Endodermal cell (in vitro differentiated cells): ENCODE data around the gene SDHB. TPM values are rescaled to one million over a fixed set of nuclear protein-coding genes. Genes with fewer than 3 reads are reported as not detected.

Experiments used
- DNase-seq: peaks from one replicate; pipeline ENCODE4 v3.0.0-alpha.2; 2017
- H3K27ac ChIP-seq: 2 replicates; pipeline ENCODE4 v1.5.1; 2013; ENCODE audit warnings: mild to moderate bottlenecking, low read depth, low read length, moderate library complexity
- H3K27me3 ChIP-seq: 2 replicates; pipeline ENCODE4 v1.6.1; 2013; ENCODE audit warnings: mild to moderate bottlenecking, low read length, moderate library complexity; ENCODE audit not compliant: insufficient read depth, control insufficient read depth, poor library complexity, severe bottlenecking
- H3K36me3 ChIP-seq: 2 replicates; pipeline ENCODE4 v1.7.0; 2013; ENCODE audit warnings: mild to moderate bottlenecking, low read length, moderate library complexity; ENCODE audit not compliant: control insufficient read depth, insufficient read depth
- H3K4me1 ChIP-seq: one replicate; pipeline ENCODE4 v1.7.0; 2013; ENCODE audit warnings: low read length; ENCODE audit not compliant: control insufficient read depth, insufficient read depth
- H3K4me3 ChIP-seq: 2 replicates; pipeline ENCODE4 v1.5.1; 2013; ENCODE audit warnings: mild to moderate bottlenecking, low read length, moderate library complexity
- H3K9ac ChIP-seq: 2 replicates; pipeline ENCODE4 v1.6.1; 2013; ENCODE audit warnings: mild to moderate bottlenecking, low read length, moderate library complexity; ENCODE audit not compliant: poor library complexity, severe bottlenecking; ENCODE audit errors: extremely low read depth
- H3K9me3 ChIP-seq: 2 replicates; pipeline ENCODE4 v1.6.1; 2013; ENCODE audit warnings: mild to moderate bottlenecking, low read length, moderate library complexity; ENCODE audit not compliant: control insufficient read depth
- H3K27ac Mint-ChIP-seq: 2 replicates; pipeline ENCODE4 v1.8.0; 2020; ENCODE audit warnings: mixed read lengths
- H3K27me3 Mint-ChIP-seq: 2 replicates; pipeline ENCODE4 v1.8.0; 2021; ENCODE audit warnings: mild to moderate bottlenecking, mixed read lengths; ENCODE audit not compliant: insufficient read depth
- H3K36me3 Mint-ChIP-seq: 2 replicates; pipeline ENCODE4 v1.8.0; 2020; ENCODE audit warnings: low read depth, mixed read lengths
- H3K4me1 Mint-ChIP-seq: 2 replicates; pipeline ENCODE4 v1.8.0; 2020; ENCODE audit warnings: mixed read lengths
- H3K4me3 Mint-ChIP-seq: 2 replicates; pipeline ENCODE4 v1.8.0; 2020; ENCODE audit warnings: mild to moderate bottlenecking, moderate library complexity, mixed read lengths
- H3K9me3 Mint-ChIP-seq: 2 replicates; pipeline ENCODE4 v1.8.0; 2020; ENCODE audit warnings: mild to moderate bottlenecking, mixed read lengths
- CTCF ChIP-seq: fragments of 200-600 bp; sonication (generic); conservative IDR thresholded peaks from 2 replicates; pipeline ENCODE4 v1.5.0; 2021; ENCODE audit warnings: antibody characterized with exemption, mild to moderate bottlenecking
- WGBS, 2 experiments: methylation state at CpG; one replicate each; pipeline versions ENCODE4 v1.1.5 to v1.1.7; 2013; ENCODE audit warnings: missing lambda C conversion rate in 2 of 2, mixed read lengths in 1 of 2; ENCODE audit not compliant: insufficient coverage in 1 of 2, insufficient read length in 1 of 2; 5-methylcytosine and 5-hydroxymethylcytosine counted together
- total RNA-seq, 2 donors: library from RNA; stranded (reverse); fragmentation: NEBNext Ultra II Directional in 1 of 2; extraction: Animal tissue kit (Norgen Biotek cat#: 25700) in 1 of 2; gene quantifications; 2 replicates in 1 of 2; 3 replicates in 1 of 2; pipeline ENCODE4 v1.2.1, GENCODE V29; 2021

Gene SDHB
- total RNA-seq, 2 donors from 2014 or later, result 68.5 to 75.2 TPM

- no peak for DNase-seq
- Mint-ChIP-seq H3K27ac (no peak overlapping the region), H3K4me1 (no peaks in the 10 kb centered on the region), H3K27me3 (no peaks in the 10 kb centered on the region), H3K9me3 (no peaks in the 10 kb centered on the region), H3K36me3 (peaks cover 37% of the 10 kb centered on the region), H3K4me3 (no peak overlapping the region)
- no peak overlapping the region for H3K4me3 ChIP-seq
- no peaks in the 10 kb centered on the region for H3K27me3 ChIP-seq
- H3K4me1 ChIP-seq, result no peaks in the 10 kb centered on the region
- WGBS, 2 experiments, result 96% methylated on average over 11 to 19 of the region's 19 CpGs
- no peak overlapping the region for H3K27ac ChIP-seq
- no peak for TF ChIP-seq CTCF
- no peak overlapping the region for H3K9ac ChIP-seq
- H3K9me3 ChIP-seq, result no peaks in the 10 kb centered on the region
- peaks cover 47% of the 10 kb centered on the region for H3K36me3 ChIP-seq
These were observed 51.9 kb downstream of the SDHB start for GRCh38 chr1:17001760-17002523.

GRCh38 chr1:16999863-17000262 is 54.0 kb downstream of the SDHB start:
- peaks cover 43% of the 10 kb centered on the region for H3K36me3 Mint-ChIP-seq
- H3K4me3 ChIP-seq, result no peak overlapping the region
- no peaks in the 10 kb centered on the region for H3K9me3 ChIP-seq
- H3K9me3 Mint-ChIP-seq, result no peaks in the 10 kb centered on the region
- no peak overlapping the region for H3K9ac ChIP-seq
- no peak for DNase-seq
- H3K27ac ChIP-seq, result no peak overlapping the region
- H3K4me1 ChIP-seq, result no peaks in the 10 kb centered on the region
- WGBS, 2 experiments, result 91 to 100% methylated on average over 4 to 8 of the region's 8 CpGs
- H3K4me1 Mint-ChIP-seq, result no peaks in the 10 kb centered on the region
- peak; percentile 48 for TF ChIP-seq CTCF
- H3K27me3 Mint-ChIP-seq, result no peaks in the 10 kb centered on the region
- H3K27me3 ChIP-seq, result no peaks in the 10 kb centered on the region
- H3K27ac Mint-ChIP-seq, result no peak overlapping the region
- H3K4me3 Mint-ChIP-seq, result no peak overlapping the region
- peaks cover 43% of the 10 kb centered on the region for H3K36me3 ChIP-seq

GRCh38 chr1:16998589-16998988 is 55.2 kb downstream of the SDHB start:
- H3K9ac ChIP-seq, result no peak overlapping the region
- H3K4me1 Mint-ChIP-seq, result no peaks in the 10 kb centered on the region
- H3K9me3 Mint-ChIP-seq, result no peaks in the 10 kb centered on the region
- H3K27ac Mint-ChIP-seq, result no peak overlapping the region
- no peaks in the 10 kb centered on the region for H3K27me3 ChIP-seq
- H3K4me3 Mint-ChIP-seq, result no peak overlapping the region
- no peak overlapping the region for H3K27ac ChIP-seq
- 96 to 100% methylated on average over 8 to 10 of the region's 10 CpGs for WGBS, 2 experiments
- H3K4me1 ChIP-seq, result no peaks in the 10 kb centered on the region
- H3K4me3 ChIP-seq, result no peak overlapping the region
- no peak for DNase-seq
- H3K9me3 ChIP-seq, result no peaks in the 10 kb centered on the region
- H3K36me3 Mint-ChIP-seq, result peaks cover 35% of the 10 kb centered on the region
- no peaks in the 10 kb centered on the region for H3K27me3 Mint-ChIP-seq
- TF ChIP-seq CTCF, result no peak
- H3K36me3 ChIP-seq, result peaks cover 33% of the 10 kb centered on the region
